Inflammatory macrophage treated with lipopolysaccharide for 1 hour (primary cell): ENCODE results near the gene CDH4.

Source experiments
- DNase-seq, 2 donors: peaks; one replicate each; pipeline ENCODE4 v3.0.0-alpha.2; 2020 to 2022

Gene CDH4

DNA sequence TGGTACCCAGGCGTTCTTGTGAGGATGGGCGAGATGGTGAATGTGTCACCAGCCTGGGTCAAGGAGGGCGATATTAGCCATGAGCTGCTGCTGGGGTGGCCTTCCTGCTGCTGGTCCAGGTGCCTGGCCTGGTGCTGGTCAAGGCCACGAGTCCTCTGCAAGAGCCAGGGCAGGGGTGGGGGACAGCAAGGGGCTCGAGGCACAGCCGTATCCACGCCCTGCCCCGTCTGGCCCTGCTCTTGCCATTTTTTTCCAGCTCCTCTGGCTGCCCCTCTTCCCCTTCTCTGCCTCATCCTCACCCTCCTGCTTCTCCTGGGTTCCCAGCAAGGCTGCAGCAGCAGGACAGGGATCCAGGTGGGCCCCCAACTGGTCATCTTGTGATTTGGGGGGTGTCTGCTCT, 51.2 kb downstream of the CDH4 start:
- no peak for DNase-seq

DNA sequence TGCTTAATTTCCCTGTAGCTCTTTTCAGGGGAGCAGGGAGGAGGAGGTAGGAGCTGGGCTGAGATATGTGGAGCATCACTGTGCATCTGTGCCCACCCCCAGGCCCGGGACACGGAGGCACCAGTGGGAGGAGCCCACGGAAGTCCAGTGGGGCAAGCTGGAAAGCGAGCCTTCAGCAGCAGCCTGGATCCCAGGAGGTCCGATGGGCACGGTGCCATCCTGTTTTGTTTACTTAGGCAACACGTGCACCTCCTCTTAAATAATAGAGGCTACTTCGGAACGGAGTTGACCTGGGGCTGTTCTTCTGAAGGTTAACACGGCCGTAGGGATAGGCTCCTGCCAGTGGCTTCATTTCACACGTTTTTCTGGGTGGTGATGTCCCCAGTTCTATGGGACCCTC, 51.6 kb downstream of the CDH4 start:
- DNase-seq: no peak

DNA sequence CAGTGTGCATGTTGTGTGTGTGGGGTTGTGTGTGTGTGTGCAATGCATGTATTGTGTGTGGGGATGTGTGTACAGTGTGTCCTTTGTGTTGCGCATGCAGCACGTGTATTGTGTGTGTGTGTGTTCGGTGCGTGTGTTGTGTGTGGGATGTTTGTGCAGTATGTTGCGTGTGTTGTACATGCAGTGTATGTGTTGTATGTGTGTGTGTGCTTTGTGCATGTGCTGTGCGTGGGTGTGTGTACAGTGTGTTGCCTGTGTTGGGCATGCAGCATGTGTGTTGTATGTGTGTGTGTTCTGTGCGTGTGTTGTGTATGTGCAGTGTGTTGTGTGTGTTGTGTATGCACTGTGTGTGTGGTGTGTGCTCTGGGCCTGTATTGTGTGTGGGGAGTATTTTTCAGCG, 52.7 kb downstream of the CDH4 start:
- no peak for DNase-seq

DNA sequence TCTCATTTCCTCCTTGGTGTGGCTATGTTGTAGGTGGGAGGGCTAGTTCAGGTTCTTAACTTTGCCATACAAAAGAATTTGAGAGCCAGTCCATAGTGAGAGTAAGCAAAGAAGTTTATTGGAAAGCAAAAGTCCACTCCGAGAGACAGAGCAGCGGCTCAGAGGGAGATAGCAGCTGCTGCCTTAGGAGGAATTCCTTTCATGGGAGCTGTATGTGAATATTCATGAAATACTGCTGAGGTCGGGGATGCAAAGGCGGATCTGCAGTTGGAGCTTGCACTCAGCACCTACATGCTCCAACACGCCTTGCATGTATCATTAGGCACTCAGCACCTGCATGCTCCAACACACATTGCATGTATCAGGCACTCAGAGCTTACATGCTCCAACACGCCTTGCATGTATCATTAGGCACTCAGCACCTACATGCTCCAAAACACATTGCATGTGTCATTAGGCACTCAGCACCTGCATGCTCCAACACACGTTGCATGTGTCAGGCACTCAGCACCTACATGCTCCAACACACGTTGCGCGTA, 54.9 kb downstream of the CDH4 start:
- no peak for DNase-seq

DNA sequence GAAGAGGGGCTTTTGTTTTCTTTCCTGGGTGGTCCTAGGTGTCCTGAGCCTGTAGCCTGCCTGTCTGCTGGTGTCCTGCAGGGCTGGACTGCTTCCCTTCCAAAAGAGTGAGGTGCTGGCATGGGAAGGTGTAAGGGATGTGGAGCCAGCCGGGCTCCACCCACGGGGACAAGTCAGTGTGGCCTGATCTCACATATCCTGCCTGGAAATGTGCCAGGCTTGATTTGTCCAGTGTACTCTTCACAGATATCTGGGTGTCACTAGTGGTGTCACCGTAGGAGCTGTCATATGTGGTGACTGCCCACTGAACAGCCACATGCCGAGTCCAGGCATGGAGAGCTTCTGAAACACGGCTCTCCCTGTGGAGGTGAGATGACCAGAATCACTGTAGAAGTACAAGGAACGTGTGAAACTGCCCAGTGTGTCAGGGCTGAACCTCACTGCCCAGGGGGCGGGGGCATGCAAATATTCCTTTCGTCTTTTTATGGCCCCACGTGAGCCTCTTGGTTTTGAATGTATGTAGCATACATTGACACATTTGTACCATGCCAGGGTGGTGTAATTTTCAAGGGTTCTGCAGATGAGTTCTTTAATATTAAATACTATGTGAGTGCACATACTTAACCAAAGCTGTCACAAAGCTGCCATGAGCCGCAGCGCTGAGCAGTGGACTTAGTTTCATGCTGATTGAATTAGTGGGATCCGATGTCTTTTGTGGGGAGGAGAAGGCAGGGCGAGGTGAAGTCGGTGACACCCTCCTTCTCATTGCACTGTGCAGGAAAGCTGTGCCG, 55.8 kb downstream of the CDH4 start:
- no peak for DNase-seq

DNA sequence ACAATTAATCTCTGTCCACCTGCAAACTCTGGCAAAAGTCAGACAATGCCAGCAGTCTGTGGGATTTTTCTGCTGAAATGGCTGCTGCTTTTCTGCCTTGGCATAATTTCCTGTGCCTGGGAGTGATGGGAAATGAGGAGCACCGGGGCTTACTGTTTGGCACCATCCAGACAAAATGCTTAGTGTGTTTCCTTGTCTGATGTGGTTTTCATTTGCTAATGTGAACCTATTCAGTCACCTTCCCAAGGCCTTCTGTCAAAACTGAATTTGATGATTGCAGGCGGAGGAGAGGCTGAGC, 56.4 kb downstream of the CDH4 start:
- no peak for DNase-seq

DNA sequence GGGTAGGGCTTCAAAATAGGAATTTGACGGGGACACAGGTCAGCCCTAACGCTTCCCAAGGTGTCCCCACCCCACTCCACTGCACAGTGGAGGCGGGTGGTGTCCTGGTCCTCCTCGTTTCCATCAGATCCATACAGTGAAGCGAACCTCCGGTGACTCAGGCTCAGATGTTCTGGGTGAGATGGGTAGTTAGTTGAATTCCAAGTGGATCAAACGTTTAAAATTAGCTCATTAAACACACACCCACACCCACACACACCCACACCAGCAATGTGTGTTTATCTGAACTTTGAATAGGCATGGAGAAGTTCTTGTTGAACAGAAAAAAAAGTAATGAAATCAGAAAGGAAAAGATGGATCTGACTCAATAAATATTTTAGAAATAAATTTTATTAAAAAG, 58.9 kb downstream of the CDH4 start:
- no peak for DNase-seq

DNA sequence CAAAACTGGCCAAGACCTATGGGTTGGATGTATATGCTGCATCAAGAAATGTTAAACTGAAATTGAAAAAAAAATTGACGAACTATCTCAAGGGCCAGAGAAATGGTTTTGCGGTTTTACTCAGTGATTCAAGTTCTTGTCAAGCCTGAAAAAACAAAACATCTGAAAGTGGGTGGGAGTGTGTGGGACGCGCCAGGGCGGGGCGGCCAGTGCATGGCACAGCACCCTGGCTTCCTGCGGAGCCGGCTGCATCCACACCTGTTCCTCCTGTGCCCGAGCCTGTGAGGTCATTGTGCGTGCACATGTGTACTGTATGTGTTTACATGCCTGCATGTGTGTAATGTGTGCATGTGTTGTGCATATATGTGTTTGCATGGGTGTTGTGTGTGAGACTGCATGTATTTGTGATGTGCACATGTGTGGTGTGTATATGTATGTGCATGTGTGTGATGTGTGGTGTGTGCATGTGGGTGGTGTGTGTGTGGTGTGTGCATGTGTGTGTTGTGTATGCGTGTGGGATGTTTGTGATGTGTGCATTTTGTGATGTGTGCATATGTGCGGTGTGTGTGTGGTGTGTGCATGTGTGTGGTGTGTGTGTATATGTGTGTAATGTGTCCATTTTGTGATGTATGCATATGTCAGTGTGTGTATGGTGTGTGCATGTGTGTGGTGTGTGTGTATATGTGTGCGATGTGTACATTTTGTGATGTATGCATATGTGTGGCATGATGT, 59.8 kb downstream of the CDH4 start:
- no peak for DNase-seq

DNA sequence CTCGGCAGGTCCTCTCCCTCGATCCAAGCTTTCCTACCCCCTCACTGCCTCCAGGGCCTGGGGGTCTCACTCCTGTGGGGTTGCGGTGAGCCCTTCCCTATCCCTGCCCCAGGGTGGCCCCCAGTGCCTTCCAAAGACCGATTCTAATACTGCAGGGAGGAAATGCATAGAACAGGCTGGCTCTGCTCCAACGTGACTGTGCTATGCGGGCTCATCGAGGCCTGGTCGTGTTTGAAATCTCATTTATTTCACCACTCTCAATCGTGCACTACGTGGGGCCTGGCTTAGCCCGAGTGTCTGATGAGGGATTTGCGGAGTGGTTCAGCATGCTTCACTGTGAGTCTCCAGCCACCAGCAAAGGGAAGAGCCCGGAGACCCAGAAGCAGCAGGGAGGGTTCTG, 60.9 kb downstream of the CDH4 start:
- DNase-seq: no peak

DNA sequence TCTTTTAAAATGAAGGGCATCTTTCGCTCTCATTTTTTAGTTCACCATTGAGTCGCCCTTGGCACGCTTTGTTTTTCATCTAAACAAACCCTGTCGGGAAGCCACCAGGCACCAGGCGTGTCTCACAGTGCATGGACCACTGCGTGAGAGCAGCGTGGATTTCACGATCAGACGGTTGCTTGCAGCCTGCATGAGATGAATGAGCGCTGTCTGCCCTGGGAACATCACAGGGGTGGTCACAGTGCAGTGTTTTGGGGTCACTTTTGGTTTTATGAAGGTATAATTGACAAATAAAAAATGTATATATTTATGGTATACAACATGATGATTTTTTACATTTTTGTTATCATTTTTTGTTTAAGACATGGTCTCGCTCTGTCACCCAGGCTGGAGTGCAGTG, 61.3 kb downstream of the CDH4 start:
- no peak for DNase-seq

DNA sequence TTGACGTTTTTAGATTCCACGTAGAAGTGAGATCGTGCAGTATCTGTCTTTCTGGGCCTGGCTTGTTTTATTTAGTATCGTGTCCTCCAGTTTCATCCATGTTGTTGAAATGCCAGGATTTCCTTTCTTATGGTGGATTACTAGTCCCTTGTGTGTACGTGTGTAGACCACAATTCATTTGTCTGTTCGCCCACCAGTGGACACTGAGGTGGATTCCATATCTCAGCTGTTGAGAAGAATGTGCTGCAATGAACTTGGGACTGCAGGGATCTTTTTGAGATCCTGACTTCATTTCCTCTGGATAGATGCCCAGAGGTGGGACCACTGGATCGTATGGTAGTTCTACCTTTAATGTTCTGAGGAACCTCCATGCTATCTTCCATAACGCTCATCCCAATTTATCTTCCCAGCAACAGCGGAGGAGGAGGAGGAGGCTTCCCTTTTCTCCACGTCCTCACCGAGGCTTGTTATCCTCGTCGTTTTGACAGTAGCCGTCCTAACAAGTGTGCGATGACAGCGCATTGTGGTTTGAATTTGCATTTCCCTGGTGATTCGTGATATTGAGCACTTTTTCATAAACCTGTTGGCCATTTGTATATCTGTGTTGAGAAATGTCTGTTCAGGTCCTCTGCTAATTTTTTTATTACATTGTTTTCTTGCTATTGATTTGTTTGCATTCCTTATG, 62.4 kb downstream of the CDH4 start:
- DNase-seq: no peak

DNA sequence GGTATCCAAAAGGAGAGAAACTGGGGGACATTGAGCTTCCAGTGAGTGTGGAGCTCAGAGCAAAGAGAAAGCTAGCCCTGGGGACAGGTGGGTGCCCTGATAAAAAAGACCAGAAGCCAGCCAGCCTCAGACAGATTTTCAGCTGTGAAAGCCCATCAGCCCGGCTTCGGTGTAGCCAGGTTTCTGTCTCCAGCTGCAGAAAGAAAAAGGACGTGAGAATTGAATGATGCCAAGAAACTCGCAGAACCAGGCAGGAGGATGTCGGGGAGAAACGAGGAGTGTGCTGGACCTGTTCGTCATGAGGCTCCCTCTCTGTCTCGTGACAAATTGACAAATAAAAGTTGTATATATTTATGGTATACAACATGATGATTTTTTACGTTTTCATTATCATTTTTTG, 63.3 kb downstream of the CDH4 start:
- no peak for DNase-seq

DNA sequence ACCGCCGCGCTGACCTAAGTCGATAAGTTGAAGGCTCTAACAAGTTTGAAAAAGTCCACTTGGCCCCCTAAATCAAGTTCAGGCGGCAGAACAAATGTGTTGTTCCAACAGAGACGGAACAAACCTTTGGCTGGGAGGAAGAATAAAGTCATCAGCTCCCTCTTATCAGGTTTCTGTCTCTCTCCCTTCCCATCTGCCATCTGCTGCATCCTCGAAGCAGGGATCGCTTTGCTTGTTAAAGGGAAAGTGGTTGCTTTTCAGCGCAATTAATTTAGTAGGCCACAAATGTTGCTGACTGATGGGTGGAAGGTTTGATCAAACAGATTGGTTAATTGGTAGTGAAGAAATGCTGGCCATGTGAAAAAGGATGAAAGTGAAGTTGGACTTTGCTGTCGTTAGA, 64.3 kb downstream of the CDH4 start:
- DNase-seq: no peak

DNA sequence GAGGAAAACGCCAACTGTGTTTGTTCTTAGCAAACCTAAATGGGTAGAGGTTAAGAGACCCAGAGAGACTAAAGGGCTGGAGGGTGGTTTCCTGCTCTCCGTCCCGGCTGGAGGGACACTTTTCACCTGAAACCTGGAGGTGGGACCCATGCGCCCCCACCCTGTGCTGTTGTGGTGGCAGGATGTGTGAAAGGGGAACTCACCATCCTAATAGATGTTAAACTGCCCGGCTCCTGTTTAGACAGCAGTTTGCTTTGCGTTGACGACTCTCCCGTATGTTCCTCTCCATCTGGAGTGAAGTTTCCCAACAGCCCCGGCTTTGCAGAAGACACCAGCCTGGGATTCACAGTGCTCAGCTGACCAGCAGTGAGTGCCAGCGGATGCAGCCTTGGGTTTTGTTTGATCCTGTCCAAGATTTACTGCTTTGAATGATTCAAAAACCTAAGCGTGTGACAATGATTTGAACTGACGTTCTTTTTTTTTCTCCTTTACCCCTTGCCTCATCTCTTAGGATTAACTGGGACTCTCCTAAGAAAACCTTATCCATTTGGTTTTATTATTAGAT, 66.0 kb downstream of the CDH4 start:
- DNase-seq: no peak

DNA sequence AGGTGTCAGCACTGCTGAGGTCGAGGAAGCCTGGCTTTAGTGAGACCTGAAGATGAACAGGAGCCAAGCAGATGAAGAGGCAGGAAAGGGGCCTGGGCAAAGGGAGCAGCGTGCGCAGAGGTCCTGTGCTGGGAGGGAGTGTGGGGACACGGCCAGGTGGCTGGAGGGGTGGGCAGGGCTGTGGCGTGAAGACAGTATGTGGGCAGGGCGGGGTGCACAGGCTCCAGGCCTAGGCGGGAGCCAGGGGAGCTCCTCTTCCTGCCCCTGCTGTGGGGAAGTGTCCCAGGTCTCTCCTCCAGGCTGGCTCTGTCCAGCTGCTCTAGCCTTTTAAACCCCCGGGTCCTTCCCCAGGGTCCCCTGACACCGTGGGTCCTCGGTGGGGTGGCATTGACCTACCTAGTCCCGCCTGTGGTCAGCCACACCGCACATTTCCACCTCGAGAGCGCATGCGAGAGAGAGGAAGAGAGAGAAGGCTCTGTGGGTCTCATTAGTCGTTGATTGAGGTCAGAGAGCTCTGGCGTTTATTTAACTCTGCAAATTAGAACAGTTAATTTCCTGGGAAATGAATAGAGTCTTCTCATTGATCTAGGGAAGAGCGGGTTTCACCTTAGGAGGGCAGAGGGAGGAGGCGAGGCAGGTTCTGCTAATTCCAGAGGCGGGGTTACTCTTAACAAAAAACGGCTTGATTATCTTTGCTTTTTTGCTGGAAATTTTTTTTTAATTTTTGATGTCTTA, 68.8 kb downstream of the CDH4 start:
- no peak for DNase-seq

DNA sequence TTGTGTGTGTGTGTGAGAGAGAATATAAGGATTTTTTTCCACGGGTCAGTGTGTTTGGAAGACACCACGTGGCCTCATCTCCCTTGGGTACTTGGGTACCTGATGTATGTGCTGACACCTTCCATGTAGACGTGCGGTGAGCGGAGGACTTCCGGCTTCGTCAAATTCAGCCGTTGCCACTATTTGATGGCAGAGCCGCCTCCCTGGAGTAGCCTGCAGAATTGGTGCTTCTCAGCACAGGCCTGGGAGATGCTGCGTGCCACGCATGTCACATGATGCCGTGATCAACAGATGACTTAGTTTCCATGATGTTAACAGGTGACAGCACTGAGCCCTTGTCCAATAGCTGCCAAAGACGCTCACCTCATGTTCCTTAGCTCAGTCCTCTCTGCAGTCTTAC, 69.4 kb downstream of the CDH4 start:
- DNase-seq: no peak

DNA sequence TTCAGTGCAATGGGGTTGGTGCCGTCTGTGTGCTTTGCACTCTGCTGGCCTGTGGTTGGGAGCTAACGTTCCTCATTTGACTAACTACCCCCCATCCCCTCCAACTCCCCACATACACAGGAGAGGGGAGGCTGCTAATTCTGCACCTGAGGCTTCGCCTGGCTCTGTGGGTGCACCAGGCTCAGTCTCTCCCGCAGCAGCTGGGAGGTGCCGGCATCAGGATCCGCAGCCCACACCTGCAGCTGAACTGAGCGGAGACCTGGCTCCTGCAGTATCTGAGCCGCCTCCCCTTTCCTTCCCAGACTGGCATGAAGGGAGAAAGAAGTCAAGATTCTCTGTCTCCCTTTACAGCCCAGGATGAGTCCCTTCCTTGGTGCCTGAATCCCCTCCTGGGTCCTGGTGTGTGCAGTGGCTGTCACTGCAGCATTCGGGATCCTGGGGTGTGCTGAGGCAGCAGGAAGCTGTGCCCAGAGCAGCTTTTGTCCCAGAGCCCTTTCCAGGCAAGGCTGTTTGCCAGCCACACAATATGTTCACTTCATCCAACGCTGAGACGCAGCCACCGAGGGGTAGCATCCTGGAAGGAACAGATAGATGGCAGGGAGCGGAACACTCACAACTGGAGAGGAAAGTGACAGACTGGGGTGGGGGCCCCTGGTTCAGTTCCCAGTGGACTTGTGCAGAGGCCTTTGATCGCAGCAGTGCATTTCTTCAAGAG, 70.2 kb downstream of the CDH4 start:
- no peak for DNase-seq

DNA sequence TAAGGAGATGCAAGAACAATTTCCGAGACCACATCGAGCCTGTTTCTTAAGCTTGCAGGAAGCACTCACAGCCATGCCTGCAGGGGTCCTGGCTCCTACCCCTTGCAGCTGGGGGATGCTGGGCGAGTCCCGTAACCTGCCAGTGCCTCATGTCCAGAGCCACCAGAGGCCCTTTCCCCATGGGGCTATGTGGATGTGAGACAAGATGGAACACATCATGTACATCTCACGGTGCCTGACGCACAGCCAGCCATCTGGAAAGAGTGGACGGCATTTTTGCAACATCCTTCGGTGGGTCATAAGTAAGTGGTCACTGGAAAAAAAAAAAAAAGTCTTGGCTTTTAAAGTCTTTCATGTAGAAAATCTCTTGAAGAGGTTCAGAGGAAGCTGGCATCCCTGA, 72.8 kb downstream of the CDH4 start:
- DNase-seq: no peak

DNA sequence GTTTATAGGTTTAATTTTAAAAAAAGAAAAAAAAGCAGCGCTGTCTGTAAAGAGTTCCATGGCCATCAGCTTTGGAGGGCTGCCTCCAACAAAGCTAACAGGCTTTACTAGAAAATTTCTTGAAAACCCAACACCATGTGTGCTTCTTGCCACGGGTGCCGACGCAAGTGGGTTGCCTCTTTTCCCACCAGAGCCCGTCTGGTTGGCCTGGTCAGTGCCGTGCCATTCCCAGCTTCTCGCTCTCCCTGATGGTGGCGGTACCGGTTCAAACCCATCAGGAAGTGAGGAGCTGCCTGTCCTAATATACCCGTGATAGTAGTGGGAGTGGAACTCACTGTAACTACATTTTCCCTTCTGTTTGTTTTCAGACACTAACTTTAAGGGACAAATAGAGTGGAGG, 73.7 kb downstream of the CDH4 start:
- no peak for DNase-seq

DNA sequence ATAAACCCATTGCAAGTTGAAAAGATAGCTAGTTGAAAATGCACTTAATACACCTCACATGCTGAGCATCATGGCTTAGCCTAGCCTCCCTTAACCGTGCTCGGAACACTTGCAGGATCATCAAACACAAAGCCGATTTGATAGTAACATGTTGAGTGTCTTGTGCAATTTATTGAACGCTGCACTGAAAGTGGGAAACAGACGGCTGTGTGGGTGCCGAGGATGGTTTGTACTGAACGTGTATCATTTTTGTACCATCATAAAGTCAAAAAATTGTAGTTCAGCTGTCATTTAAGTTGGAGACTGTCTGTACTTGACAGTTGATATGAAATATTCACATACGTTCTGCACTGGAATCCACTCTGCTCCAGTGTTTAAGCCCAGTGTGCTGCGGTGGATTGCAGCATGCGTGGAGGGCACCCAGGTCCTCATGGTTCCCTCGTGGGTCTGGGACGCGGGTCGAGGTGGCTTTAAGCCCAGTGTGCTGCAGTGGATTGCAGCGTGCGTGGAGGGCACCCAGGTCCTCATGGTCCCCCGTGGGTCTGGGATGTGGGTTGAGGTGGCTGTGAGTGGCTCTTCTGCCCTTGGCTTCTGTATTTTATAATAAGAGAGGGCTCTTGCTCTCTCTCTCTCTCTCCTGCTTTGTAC, 77.0 kb downstream of the CDH4 start:
- no peak for DNase-seq

DNA sequence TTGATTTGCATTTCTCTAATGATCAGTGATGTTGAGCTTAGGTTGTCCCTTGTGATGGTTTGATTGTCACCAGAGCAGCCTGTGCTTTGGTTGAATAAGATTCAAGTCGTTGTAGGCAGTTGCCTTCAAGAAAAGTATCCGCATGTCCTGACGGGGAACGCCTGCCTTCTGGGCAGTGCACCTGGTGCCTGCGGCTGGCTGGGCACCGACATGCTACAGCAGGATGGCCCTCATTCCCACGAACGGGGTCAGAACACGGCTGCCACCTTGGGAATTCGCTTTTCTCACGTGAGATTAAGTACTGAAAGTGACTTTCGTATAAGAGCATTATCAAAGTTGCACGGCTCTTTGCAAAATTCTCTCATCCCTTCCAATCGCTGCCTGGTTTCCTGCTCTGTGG, 78.4 kb downstream of the CDH4 start:
- DNase-seq: no peak

DNA sequence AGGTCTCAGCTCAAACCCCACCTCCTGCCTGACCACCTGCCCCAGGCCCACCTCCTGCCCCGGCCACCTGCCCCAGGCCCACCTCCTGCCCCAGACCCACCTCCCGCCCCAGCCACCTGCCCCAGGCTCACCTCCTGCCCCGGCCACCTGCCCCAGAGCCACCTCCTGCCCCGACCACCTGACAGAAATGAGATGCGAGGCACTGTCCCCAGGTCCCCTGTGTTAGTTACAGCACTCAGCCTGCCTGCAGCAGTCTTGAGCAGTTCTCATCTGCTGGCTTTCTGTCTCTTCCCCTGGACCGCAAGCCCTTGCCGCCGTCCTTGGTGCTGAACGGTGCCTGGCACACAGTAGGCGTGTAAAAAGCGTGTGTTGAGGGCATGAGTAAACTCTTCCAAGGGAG, 79.5 kb downstream of the CDH4 start:
- DNase-seq: no peak
